HG02678 (cell line): ENCODE data around the gene PTPRG.

Experiments used
- ATAC-seq: cut with Tn5 transposase; IDR thresholded peaks from one replicate; pipeline ENCODE4 v1.9.1; 2021; ENCODE audit warnings: mild to moderate bottlenecking, moderate library complexity; ENCODE audit not compliant: unreplicated experiment

Gene PTPRG

GRCh38 chr3:61583890-61584875 lies 22.8 kb downstream of the PTPRG start:
- no peak for ATAC-seq

DNA sequence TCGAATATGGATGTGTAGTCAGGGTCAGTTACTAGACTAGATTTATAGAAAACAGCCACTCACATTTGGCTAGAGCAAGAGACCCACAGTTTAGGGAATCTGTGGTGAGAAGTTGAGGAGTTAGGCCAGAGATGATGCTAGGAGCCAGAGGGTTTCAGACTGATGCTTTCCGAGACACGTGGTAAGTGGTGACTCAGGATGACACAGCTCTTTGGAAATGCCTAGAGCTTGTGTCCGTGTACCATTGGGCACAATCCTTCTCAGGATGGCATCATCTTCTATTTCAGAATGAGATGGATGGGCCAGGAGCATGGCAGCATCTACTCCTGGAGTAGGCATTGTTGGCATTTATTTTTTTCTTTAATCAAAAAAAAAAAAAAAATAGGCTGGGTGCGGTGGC lies 28.5 kb downstream of the PTPRG start:
- ATAC-seq = no peak

DNA sequence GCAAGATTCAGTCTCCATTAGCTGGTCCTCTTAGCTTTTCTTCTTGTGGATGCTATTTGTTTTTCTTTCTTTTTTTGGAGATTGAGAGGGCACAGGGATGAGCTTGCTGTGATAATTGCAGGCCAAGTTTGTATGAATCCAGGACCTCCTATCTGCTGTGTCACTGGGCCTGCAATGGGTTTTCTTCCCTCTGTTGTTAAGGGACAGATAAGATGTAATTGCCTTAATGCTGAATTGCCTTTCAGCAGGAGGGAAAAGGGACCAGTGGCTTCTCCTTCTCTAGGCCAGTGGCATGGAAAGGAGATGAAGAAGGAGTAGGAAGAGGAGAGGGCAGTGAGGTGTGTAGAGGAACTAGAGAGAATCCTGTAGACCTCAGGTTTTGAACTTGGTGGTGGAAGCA lies 29.9 kb downstream of the PTPRG start:
- ATAC-seq = no peak

DNA sequence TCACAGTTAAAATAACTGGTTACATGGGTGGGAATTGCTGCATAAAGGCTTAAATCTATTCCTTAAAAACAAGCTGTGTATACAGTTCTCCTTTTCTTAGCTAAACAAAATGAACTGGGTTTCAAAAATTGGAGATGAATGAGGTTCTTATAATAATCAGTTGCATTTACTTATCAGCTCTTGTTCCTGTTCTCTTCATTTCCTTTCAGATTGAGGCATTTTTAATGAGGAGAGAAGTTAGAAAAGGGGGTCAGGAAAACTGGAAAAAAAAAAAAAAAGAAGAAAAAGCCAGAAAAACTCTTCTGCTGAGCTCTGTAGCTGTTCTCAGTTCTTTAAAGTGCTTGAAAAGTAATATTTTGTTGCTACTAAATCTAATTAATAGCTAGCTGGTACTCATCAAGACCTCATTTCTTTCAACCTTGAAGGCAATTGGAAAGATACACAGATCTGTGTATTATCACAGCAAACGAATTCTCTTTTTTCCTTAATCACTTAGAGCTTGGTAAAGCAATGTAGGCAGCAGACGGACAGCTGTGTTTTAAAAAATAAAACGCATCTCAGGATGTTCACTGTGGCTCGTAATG lies 32.2 kb downstream of the PTPRG start:
- no peak for ATAC-seq

- ATAC-seq = no peak
These were observed 33.0 kb downstream of the PTPRG start for GRCh38 chr3:61594144-61594963.

GRCh38 chr3:61594964-61595285 lies 33.6 kb downstream of the PTPRG start:
- no peak for ATAC-seq

- no peak for ATAC-seq
These were observed 33.9 kb downstream of the PTPRG start for GRCh38 chr3:61595288-61595687.

DNA sequence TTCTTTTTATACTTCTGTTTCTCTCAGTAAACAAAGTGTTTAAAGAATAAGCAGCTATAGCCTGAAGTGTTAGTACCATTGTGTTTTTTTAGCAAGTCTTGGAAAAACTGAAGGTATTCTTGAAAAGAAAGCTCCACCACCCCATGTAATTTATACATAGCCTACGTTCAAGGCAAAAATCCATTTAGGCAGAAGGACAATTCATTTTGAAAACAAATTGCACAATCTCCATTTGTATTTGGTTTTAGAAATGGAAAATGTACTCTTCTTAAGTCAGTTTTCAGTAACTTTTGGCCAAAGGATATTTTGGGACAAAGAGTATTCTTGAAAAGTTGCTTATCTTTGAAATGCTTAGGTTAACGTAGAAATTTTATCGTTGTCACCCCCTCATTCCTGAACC lies 34.5 kb downstream of the PTPRG start:
- no peak for ATAC-seq

GRCh38 chr3:61597906-61598305 lies 36.5 kb downstream of the PTPRG start:
- ATAC-seq = no peak

DNA sequence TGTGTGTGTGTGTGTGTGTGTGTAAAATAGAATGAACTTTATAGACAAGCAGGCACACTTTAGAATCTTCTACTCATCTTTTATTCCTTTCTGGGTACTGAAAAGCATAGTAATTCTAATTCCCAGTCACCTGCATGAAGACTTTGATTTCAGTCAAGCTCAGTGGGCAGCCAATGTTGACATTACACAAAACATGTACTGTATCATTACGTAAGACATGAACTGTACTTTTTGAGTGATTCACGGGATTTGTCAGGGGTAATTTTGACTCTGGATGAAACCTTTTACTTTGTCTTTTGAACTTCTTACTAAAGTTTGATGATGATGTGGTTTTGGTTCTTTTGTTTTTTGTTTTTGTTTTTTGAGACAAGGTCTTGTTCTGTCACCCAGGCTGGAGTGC lies 38.8 kb downstream of the PTPRG start:
- no peak for ATAC-seq

GRCh38 chr3:61601831-61602230 lies 40.5 kb downstream of the PTPRG start:
- no peak for ATAC-seq

- no peak for ATAC-seq
These were observed 41.1 kb downstream of the PTPRG start for GRCh38 chr3:61602466-61602865.

- no peak for ATAC-seq
These were observed 44.3 kb downstream of the PTPRG start for GRCh38 chr3:61605589-61606175.

DNA sequence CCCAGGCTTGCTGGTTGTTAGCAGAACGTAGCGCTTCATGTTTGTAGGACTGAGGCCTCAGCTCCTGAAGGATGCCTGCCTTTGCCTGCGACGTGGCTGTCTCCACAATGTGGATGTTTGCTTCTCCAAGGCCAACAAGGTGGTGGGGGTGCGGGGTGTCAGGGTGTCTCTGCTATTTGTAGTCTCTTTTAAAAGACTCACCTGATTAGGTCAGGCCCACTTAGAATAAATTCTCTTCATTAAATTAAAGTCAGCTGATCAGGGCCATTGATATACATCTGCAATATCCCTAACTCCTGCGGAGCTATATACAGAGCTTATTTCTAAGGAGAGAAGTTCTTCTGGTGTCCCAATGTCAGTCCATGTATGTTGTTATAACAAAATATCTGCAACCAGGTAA lies 44.8 kb downstream of the PTPRG start:
- ATAC-seq = no peak

DNA sequence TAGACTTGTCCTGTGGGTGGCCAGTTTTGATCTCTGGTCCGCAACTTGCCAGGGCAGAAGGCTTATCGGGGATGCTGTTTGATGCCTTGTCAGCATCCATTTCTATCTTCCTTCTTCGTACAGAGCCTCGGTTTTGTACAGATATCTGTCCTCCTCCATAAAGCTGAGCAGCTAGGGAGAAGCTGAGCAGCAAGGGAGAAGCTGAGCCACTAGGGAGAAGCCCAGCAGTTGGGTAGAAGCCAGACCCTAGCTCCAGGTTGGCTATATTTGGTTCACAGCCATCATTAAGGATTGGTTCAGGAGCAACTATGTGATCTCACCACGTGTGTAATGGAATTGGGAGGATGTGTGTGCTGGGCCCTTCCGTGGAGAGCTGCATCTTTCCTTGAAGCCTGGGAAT lies 46.7 kb downstream of the PTPRG start:
- ATAC-seq = no peak

DNA sequence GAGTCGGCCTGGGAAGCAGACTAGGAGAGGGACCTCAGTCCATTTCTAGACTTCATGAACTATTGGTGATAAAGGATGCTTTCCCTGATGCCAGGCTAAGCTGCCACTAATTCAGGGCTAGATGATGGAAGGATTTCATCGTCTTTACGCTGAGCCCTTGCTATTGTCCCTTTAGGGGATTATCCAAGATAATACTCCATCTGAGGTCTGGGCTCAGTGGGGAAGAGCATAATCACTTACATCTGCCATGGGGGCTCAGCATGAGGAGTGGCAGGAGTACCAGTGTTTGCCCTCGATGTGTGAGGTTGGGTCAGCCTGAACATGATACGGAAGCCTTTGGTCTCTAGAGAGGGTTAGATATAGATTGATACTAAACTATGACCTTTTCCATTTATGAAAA lies 47.3 kb downstream of the PTPRG start:
- no peak for ATAC-seq

GRCh38 chr3:61610316-61610715 lies 48.9 kb downstream of the PTPRG start:
- ATAC-seq = no peak

GRCh38 chr3:61612211-61613194 lies 51.1 kb downstream of the PTPRG start:
- no peak for ATAC-seq

DNA sequence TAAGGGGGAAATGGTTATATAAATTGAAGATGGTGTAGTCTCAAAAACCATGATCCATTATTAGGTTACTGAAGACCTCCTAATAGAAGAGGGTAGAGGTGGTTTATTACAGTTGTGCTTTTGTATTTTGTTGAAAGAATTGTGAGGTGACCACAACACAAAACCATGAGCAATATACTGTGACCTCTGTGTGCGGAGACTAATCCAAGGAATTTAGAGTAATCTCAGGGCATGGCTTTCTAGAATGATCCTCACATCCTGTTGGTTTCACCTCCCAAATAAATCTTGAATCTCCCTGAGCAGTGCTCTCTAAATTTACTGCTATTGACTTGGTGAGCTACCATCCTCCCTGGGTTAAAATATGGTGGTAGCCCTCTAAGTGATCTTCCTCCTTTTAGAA lies 52.3 kb downstream of the PTPRG start:
- no peak for ATAC-seq

GRCh38 chr3:61615643-61616042 lies 54.3 kb downstream of the PTPRG start:
- ATAC-seq = no peak
